Uterus (tissue), 2 donors: ENCODE data around the gene AIP.

Experiments
- POLR2A ChIP-seq, 2 donors: fragments of 450-650 bp; IDR thresholded peaks; one replicate each; pipeline ENCODE4 v1.6.1; 2016; ENCODE audit warnings: antibody characterized with exemption in 2 of 2, mild to moderate bottlenecking in 1 of 2, moderate library complexity in 1 of 2
- TF ChIP-seq, protein P1 (sequence below), 4 experiments: fragments of 200-600 bp in 2 of 4; fragments of 450-650 bp in 2 of 4; sonication (generic) in 2 of 4; IDR thresholded peaks; one replicate each; pipeline ENCODE4 v1.5.1; 2016 to 2019; ENCODE audit warnings: antibody characterized with exemption in 4 of 4, mild to moderate bottlenecking in 2 of 4, moderate library complexity in 1 of 4

DNA sequence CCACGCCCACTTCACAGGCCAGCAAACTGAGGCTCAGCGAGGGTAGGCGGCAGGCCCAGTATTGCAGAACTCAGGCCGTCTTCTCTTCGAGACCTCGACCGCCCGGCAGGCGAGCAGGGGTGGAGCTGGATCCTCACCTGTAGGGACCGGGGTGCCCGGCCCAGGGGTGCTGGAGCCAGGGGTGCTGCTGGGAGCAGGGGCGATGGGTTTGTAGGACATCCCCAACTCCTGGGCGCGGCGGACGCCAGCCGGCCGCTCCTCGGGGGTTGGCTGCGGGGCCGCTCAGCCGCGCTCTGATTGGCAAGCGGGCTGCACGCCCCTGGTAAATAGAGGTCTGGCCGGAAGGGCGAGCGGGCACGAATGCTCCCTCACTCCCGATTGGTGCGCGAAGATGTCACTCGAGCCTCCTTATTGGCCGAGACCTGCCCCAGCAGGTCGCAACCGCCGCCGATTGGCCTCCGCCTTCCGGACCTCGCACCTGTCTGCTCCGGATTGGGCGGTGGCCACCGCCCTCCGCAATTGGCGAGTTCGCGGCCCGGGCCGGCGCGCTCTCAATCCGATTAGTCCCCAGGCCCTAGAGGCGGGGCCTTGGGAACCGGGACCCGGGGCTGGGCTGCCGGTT, 25.1 kb downstream of the AIP start, which contains the start of gene CDK2AP2:
- TF ChIP-seq POLR2A (IDR thresholded peaks at IDR 0.05) = peak; percentile 84 to 88
- TF ChIP-seq, protein P1, sequence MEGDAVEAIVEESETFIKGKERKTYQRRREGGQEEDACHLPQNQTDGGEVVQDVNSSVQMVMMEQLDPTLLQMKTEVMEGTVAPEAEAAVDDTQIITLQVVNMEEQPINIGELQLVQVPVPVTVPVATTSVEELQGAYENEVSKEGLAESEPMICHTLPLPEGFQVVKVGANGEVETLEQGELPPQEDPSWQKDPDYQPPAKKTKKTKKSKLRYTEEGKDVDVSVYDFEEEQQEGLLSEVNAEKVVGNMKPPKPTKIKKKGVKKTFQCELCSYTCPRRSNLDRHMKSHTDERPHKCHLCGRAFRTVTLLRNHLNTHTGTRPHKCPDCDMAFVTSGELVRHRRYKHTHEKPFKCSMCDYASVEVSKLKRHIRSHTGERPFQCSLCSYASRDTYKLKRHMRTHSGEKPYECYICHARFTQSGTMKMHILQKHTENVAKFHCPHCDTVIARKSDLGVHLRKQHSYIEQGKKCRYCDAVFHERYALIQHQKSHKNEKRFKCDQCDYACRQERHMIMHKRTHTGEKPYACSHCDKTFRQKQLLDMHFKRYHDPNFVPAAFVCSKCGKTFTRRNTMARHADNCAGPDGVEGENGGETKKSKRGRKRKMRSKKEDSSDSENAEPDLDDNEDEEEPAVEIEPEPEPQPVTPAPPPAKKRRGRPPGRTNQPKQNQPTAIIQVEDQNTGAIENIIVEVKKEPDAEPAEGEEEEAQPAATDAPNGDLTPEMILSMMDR (IDR thresholded peaks at IDR 0.05) = peak in 1 of 4 experiments; percentile 4
